ENCODE measurements around the gene KPNA6.
A peak's percentile ranks its signal among the peaks of the same experiment; 100 is the strongest.

Gene KPNA6

GRCh38 chr1:32208469-32208868 is 100.6 kb downstream of the KPNA6 start:
- DNase-seq (ENCODE audit: insufficient read length, low spot score) (no peak), FAIRE-seq (no peak)

GRCh38 chr1:32208891-32209328 is 101.1 kb downstream of the KPNA6 start, which contains the start of gene DCDC2B:
Gene DCDC2B (plus strand): TSS chr1:32209089. CDS start chr1:32209094, 5 bp downstream.
- FAIRE-seq: no peak
- DNase-seq (ENCODE audit: insufficient read length, low spot score): no peak

GRCh38 chr1:32215629-32216480 is 108.0 kb downstream of the KPNA6 start:
- FAIRE-seq: no peak
- peak; percentile 63 for DNase-seq (ENCODE audit: insufficient read length, low spot score)

GRCh38 chr1:32216566-32216965 is 108.7 kb downstream of the KPNA6 start:
- FAIRE-seq (no peak), DNase-seq (ENCODE audit: insufficient read length, low spot score) (no peak)

- no peak for FAIRE-seq
- no peak for DNase-seq (ENCODE audit: insufficient read length, low spot score)
These were observed 111.2 kb downstream of the KPNA6 start for GRCh38 chr1:32219022-32219421.

GRCh38 chr1:32220746-32221580 is 113.1 kb downstream of the KPNA6 start:
- DNase-seq (ENCODE audit: insufficient read length, low spot score): no peak
- no peak for FAIRE-seq

- DNase-seq (ENCODE audit: insufficient read length, low spot score): no peak
These were observed 113.7 kb downstream of the KPNA6 start for GRCh38 chr1:32221581-32221979.

GRCh38 chr1:32221980-32222755 is 114.3 kb downstream of the KPNA6 start, which contains the start of the genes EIF3I and TMEM234:
Gene EIF3I (plus strand): TSS chr1:32222407. CDS start chr1:32222442, 35 bp downstream.
Gene TMEM234 (minus strand): TSS chr1:32222353. CDS start chr1:32222322, 31 bp downstream.
- FAIRE-seq (peak; percentile 36), DNase-seq (ENCODE audit: insufficient read length, low spot score) (peak; percentile 88)

More at GRCh38 chr1:32221581-32221979, 113.7 kb downstream of the KPNA6 start:
- FAIRE-seq: no peak

- no peak for FAIRE-seq
- DNase-seq (ENCODE audit: insufficient read length, low spot score): no peak
These were observed 115.8 kb downstream of the KPNA6 start for GRCh38 chr1:32223683-32224082.

- no peak for FAIRE-seq
- no peak for DNase-seq (ENCODE audit: insufficient read length, low spot score)
These were observed 116.4 kb downstream of the KPNA6 start for GRCh38 chr1:32224285-32224684.
